ENCODE data around the gene IQCK.
"Not testable (repeated sequence)": the region's sequence is repeated elsewhere in the genome, so short reads cannot be mapped to it uniquely, and the experiment has no call there.

IQCK gene

DNA sequence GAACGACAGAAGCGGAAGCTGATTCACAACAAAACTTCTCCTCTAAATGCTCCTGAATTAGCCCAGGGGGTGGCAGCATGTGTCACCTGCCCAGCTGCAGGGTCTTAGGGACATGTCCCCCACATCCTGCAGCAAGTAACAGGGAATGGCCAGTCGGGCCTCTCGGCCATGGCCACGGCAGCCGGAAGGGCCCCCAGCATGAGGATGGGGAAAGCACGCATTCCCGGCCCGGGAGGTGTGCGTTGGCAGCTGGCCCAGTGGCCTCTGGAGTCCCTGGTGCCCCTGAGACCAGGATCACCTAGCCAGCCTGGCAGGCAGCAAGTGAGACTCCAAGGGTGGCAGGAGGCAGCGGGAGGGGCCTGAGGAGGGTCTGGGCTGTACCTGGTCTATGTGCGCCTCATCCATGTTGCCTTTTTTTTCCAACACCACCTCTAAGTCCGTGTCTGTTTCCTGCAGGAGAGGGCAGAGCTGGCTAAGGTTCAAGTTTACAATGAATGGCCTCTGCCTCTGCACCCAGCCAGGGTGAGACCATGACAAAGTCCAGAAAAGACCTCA is 7.0 kb upstream of the IQCK start:
- Histone ChIP-seq H3K27ac (ENCODE audit: low read length) (no peak overlapping the region), H3K4me1 (ENCODE audit: insufficient read depth, low read length) (peaks cover 39% of the 10 kb centered on the region), H3K9ac (ENCODE audit: low read depth, low read length) (no peak overlapping the region), H3K36me3 (ENCODE audit: insufficient read depth, low read depth, low read length) (peaks cover 92% of the 10 kb centered on the region), H3K9me3 (ENCODE audit: insufficient read depth, low read depth, low read length) (no peaks in the 10 kb centered on the region), H3K27me3 (ENCODE audit: insufficient read depth, low read length) (no peaks in the 10 kb centered on the region), H3K4me3 (ENCODE audit: low read length) (no peak overlapping the region)

DNA sequence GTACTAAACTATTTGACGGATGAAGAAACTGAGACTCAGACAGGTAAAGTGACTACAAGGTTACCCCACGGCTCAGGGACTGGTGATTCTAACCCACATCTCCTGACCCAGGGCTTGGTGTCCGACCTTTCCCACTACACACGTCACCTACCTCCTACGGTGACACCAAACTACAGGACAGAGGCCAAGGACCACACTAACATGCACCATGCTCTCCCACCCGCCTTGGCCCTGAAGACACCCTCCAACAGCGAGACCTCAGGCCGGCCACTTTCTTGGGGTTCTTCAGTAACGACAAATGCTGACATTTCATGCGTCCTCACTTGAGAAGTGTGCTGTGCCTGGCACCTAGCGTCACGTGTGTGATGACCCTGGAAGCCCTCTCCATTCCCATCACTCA is 6.4 kb upstream of the IQCK start:
- Histone ChIP-seq H3K9me3 (ENCODE audit: insufficient read depth, low read depth, low read length) (no peaks in the 10 kb centered on the region), H3K9ac (ENCODE audit: low read depth, low read length) (no peak overlapping the region), H3K36me3 (ENCODE audit: insufficient read depth, low read depth, low read length) (peaks cover 91% of the 10 kb centered on the region), H3K4me3 (ENCODE audit: low read length) (no peak overlapping the region), H3K4me1 (ENCODE audit: insufficient read depth, low read length) (peaks cover 45% of the 10 kb centered on the region), H3K27me3 (ENCODE audit: insufficient read depth, low read length) (no peaks in the 10 kb centered on the region), H3K27ac (ENCODE audit: low read length) (no peak overlapping the region)

DNA sequence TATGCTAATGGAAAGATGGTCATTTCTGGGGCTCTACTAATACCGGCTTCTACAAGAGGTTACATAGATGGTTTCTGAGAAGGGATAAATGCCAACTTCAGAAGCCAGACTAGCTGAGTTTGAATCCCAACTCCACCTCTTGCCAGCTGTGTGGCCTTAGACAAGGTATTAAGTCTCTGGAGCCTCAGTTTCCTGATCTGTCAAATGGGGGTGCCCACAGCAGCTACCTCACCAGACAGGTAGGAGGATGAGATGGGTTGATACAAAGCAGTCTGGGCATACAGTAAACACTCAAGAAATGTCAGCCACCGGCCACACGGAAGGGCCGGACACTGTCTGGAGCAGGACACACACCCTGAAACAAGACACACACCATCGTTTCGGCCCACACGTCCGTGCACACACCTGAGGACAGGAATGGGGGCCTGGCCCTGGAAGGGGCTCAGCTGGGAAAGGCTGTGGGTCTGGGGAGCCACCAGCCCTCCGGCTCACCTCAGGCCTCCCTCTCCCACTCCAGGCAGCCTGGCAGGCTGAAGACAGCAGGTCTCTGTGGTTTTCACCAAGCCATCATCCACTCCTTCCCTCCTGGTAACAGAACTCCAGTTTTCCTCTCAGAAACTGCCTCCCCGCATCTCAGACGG is 5.5 kb upstream of the IQCK start:
- Histone ChIP-seq H3K27ac (ENCODE audit: low read length) (no peak overlapping the region), H3K9me3 (ENCODE audit: insufficient read depth, low read depth, low read length) (no peaks in the 10 kb centered on the region), H3K27me3 (ENCODE audit: insufficient read depth, low read length) (no peaks in the 10 kb centered on the region), H3K4me1 (ENCODE audit: insufficient read depth, low read length) (peaks cover 45% of the 10 kb centered on the region), H3K36me3 (ENCODE audit: insufficient read depth, low read depth, low read length) (peaks cover 83% of the 10 kb centered on the region), H3K9ac (ENCODE audit: low read depth, low read length) (no peak overlapping the region), H3K4me3 (ENCODE audit: low read length) (no peak overlapping the region)

DNA sequence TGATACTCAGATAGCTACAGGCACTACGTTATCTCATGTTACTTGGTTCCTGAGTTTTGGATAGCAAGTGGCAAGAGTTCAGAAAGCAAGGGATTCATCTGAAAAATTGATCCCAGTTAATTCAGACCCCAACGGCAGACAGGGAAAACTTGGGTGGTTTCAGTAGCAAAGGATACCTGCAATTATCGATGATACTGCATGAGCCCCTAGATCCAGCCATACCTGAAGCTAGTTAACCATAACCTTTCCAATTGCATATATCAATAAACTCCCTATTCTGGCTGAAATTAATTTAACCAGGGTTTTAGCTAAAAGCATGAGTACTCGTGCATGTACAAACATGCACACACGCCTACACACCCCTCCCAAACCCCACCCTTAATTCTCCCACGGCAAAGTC is 4.4 kb upstream of the IQCK start:
- H3K36me3 ChIP-seq (ENCODE audit: insufficient read depth, low read depth, low read length) = peaks cover 74% of the 10 kb centered on the region
- no peaks in the 10 kb centered on the region for H3K27me3 ChIP-seq (ENCODE audit: insufficient read depth, low read length)
- peaks cover 41% of the 10 kb centered on the region for H3K4me1 ChIP-seq (ENCODE audit: insufficient read depth, low read length)
- no peak overlapping the region for H3K27ac ChIP-seq (ENCODE audit: low read length)
- H3K4me3 ChIP-seq (ENCODE audit: low read length) = no peak overlapping the region
- no peaks in the 10 kb centered on the region for H3K9me3 ChIP-seq (ENCODE audit: insufficient read depth, low read depth, low read length)
- H3K9ac ChIP-seq (ENCODE audit: low read depth, low read length) = no peak overlapping the region

DNA sequence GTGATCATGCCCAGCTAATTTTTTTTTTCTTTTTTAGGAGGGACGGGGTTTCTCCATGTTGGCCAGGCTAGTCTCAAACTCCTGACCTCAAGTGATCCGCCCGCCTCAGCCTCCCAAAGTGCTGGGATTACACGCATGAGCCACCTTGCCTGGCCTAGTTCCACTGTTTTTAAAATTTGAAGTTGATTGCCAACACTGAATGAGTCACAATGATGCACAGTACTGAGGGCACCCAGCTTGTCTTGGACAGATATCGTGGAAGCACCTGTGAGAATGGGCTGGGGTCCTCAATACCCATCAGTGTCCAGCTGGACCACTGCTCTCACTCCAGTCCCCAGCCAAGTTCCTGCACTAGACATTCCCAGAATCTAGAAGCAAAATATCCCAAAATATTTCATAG is 2.5 kb upstream of the IQCK start:
- H3K27ac ChIP-seq (ENCODE audit: low read length) = no peak overlapping the region

DNA sequence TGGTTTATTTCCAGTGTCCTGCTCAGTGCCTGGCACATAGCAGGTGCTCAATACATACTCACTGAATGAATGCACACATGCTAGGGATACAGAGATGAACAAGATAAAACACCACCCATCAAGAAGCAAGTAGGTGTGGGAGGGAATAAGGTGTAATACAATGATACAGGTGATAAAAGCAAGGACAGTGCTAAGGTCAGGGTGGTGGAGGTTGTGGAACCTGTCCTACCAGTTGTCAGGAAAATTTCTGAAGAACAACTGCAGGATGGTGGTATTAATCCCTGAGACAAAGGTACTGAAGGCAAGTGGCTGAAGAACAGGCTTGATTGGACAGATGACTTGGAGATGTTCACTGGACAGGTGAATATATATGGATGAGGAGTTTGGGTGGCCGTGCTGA is 1.9 kb upstream of the IQCK start:
- H3K4me1 ChIP-seq (ENCODE audit: insufficient read depth, low read length) = peaks cover 26% of the 10 kb centered on the region
- peak overlapping the region; percentile 92 for H3K4me3 ChIP-seq (ENCODE audit: low read length)
- H3K36me3 ChIP-seq (ENCODE audit: insufficient read depth, low read depth, low read length) = peaks cover 51% of the 10 kb centered on the region
- H3K9ac ChIP-seq (ENCODE audit: low read depth, low read length) = peak overlapping the region; percentile 92; the same call in 1 of the 2 replicates
- H3K9me3 ChIP-seq (ENCODE audit: insufficient read depth, low read depth, low read length) = no peaks in the 10 kb centered on the region
- H3K27ac ChIP-seq (ENCODE audit: low read length) = no peak overlapping the region
- no peaks in the 10 kb centered on the region for H3K27me3 ChIP-seq (ENCODE audit: insufficient read depth, low read length)

More for the DNA sequence above, 2.5 kb upstream of the IQCK start:
- Histone ChIP-seq H3K36me3 (ENCODE audit: insufficient read depth, low read depth, low read length) (peaks cover 56% of the 10 kb centered on the region), H3K9ac (ENCODE audit: low read depth, low read length) (no peak overlapping the region), H3K4me1 (ENCODE audit: insufficient read depth, low read length) (peaks cover 32% of the 10 kb centered on the region), H3K27me3 (ENCODE audit: insufficient read depth, low read length) (no peaks in the 10 kb centered on the region), H3K4me3 (ENCODE audit: low read length) (no peak overlapping the region; the same call in 1 of the 2 replicates), H3K9me3 (ENCODE audit: insufficient read depth, low read depth, low read length) (no peaks in the 10 kb centered on the region)

DNA sequence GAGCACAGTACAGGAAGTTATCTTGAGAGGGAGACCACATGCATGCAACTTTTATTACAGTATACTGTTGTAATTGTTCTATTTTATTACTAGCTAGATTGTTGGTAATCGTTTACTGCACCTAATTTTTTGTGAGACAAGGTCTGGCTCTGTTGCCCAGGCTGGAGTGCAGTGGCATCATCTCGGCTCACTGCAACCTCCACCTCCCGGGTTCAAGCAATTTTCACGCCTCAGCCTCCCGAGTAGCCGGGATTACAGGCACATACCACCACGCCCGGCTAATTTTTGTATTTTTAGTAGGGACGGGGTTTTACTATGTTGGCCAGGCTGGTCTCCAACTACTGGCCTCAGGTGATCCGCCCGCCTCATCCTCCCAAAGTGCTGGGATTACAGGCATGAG is 1.3 kb upstream of the IQCK start:
- peaks cover 21% of the 10 kb centered on the region for H3K4me1 ChIP-seq (ENCODE audit: insufficient read depth, low read length)
- peaks cover 45% of the 10 kb centered on the region for H3K36me3 ChIP-seq (ENCODE audit: insufficient read depth, low read depth, low read length)
- H3K9ac ChIP-seq (ENCODE audit: low read depth, low read length) = peak overlapping the region; percentile 92; the same call in 1 of the 2 replicates
- H3K4me3 ChIP-seq (ENCODE audit: low read length) = peak overlapping the region; percentile 92
- H3K9me3 ChIP-seq (ENCODE audit: insufficient read depth, low read depth, low read length); H3K27ac ChIP-seq (ENCODE audit: low read length); H3K27me3 ChIP-seq (ENCODE audit: insufficient read depth, low read length): not testable (repeated sequence)

DNA sequence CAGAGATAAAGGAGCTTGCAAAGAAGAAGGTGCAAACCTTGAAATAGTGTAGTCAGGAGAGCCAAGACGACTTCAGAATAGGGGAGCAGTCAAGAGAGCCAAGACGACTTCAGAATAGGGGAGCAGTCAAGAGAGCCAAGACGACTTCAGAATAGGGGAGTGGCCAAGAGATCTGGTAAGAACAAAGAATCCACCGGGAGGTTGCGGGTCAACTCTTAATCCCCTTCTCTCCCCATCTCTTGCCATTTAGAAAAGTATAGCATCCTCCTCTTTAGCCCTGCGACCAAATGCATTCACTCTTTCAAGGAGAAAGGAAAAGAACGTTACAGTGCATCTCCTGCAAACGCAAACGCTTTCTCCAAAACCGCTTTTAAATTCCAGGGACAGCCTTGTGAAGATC is 757 bp upstream of the IQCK start:
- Histone ChIP-seq H3K4me1 (ENCODE audit: insufficient read depth, low read length) (peaks cover 15% of the 10 kb centered on the region), H3K4me3 (ENCODE audit: low read length) (peak overlapping the region; percentile 92), H3K9ac (ENCODE audit: low read depth, low read length) (peak overlapping the region; percentile 92), H3K27me3 (ENCODE audit: insufficient read depth, low read length) (no peaks in the 10 kb centered on the region), H3K9me3 (ENCODE audit: insufficient read depth, low read depth, low read length) (no peaks in the 10 kb centered on the region), H3K27ac (ENCODE audit: low read length) (peak overlapping the region; percentile 90), H3K36me3 (ENCODE audit: insufficient read depth, low read depth, low read length) (peaks cover 39% of the 10 kb centered on the region)

DNA sequence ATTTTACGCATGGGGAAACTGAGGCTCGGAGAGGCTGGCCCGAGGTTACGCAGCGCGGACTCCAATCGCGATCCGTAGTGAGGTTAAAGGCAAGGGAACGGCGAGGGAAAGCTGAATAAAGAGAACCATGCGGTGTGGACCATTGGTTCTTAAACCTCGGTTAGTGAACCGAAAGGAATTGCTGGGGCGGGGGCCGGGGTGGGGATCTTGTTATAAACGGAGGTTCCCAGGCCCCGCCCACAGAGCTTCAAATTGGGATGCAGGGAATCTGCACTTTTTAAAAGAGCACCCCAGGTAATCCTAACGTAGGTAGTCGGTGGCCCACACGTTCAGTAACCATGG is 524 bp downstream of the IQCK start:
- peaks cover 15% of the 10 kb centered on the region for H3K4me1 ChIP-seq (ENCODE audit: insufficient read depth, low read length)
- H3K27ac ChIP-seq (ENCODE audit: low read length) = no peak overlapping the region
- no peaks in the 10 kb centered on the region for H3K9me3 ChIP-seq (ENCODE audit: insufficient read depth, low read depth, low read length)
- H3K4me3 ChIP-seq (ENCODE audit: low read length) = peak overlapping the region; percentile 92
- H3K9ac ChIP-seq (ENCODE audit: low read depth, low read length) = peak overlapping the region; percentile 92; the same call in 1 of the 2 replicates
- no peaks in the 10 kb centered on the region for H3K27me3 ChIP-seq (ENCODE audit: insufficient read depth, low read length)
- H3K36me3 ChIP-seq (ENCODE audit: insufficient read depth, low read depth, low read length) = peaks cover 28% of the 10 kb centered on the region

DNA sequence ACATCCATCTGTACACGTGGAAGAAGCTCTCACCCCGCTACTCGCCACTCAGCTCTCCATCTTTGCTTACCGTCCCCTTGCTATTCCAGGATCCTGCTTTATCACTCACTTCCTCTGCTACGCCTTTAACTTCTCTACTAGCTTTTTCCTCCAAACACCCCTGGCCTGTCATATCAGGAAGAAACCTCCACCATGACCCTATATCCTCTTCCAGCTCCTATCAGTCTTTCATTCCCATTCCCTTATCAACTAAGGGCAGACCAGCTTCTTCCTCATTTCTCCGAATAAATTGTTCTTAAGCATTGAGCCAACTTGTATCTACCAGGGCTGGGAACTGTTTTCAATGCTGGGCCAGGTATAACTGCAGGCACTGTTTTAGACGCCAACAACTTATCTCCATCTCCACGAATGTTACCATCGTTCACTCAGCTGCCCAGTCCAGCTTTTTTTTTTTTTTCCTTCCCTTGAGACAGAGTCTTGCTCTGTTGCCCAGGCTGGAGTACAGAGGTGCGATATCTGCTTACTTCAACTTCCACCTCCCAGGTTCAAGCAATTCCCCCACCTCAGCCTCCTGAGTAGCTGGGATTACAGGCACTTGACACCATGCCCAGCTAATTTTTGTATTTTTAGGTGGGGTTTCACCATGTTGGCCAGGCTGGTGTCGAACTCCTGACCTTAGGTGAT is 4.3 kb downstream of the IQCK start:
- Histone ChIP-seq H3K4me1 (ENCODE audit: insufficient read depth, low read length) (peaks cover 5% of the 10 kb centered on the region; the same call in 1 of the 2 replicates), H3K27ac (ENCODE audit: low read length) (no peak overlapping the region), H3K36me3 (ENCODE audit: insufficient read depth, low read depth, low read length) (no peaks in the 10 kb centered on the region), H3K9me3 (ENCODE audit: insufficient read depth, low read depth, low read length) (no peaks in the 10 kb centered on the region), H3K9ac (ENCODE audit: low read depth, low read length) (no peak overlapping the region), H3K4me3 (ENCODE audit: low read length) (no peak overlapping the region), H3K27me3 (ENCODE audit: insufficient read depth, low read length) (no peaks in the 10 kb centered on the region)

DNA sequence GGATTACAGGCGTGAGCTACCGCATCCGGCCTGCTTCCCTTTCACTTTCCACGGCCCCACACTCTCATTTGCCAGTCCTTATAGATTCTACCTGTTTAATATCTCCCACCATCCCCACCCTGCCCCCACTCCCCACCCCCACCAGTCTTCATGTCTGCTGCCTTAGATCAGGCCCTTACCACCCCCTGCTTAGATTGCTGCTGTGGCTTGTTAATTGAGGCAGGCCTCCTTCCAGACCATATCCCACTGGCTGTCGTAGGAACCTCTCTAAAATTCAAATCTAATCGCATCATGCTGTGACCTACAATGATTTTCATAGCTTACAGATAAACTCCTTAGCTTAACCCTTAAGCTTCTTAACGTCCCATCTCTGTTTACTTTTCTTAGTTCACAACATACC is 4.9 kb downstream of the IQCK start:
- H3K9me3 ChIP-seq (ENCODE audit: insufficient read depth, low read depth, low read length) = no peaks in the 10 kb centered on the region
- peaks cover 5% of the 10 kb centered on the region; the same call in 1 of the 2 replicates for H3K4me1 ChIP-seq (ENCODE audit: insufficient read depth, low read length)
- no peak overlapping the region for H3K27ac ChIP-seq (ENCODE audit: low read length)

DNA sequence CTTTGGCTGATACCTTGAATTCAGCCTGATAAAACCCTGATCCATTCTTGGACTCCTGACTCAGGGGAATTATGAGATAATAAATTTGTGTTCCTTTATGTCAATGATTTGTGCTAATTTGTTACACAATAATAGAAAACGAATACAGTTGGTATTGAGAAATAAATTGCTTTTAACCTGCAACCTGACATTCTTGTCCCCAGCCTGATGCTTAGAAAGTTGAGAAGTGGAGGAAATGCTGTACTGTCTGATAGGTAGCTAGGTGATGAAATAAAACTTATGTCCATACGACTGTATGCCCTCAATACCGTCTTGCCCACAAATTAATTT is 10.5 kb downstream of the IQCK start:
- Histone ChIP-seq H3K9me3 (ENCODE audit: insufficient read depth, low read depth, low read length) (no peaks in the 10 kb centered on the region), H3K4me3 (ENCODE audit: low read length) (no peak overlapping the region), H3K27ac (ENCODE audit: low read length) (no peak overlapping the region), H3K4me1 (ENCODE audit: insufficient read depth, low read length) (no peaks in the 10 kb centered on the region), H3K27me3 (ENCODE audit: insufficient read depth, low read length) (no peaks in the 10 kb centered on the region), H3K9ac (ENCODE audit: low read depth, low read length) (no peak overlapping the region), H3K36me3 (ENCODE audit: insufficient read depth, low read depth, low read length) (peaks cover 7% of the 10 kb centered on the region; the same call in 1 of the 2 replicates)

More for the DNA sequence above, 4.9 kb downstream of the IQCK start:
- no peaks in the 10 kb centered on the region for H3K27me3 ChIP-seq (ENCODE audit: insufficient read depth, low read length)
- H3K9ac ChIP-seq (ENCODE audit: low read depth, low read length) = no peak overlapping the region
- no peak overlapping the region for H3K4me3 ChIP-seq (ENCODE audit: low read length)
- no peaks in the 10 kb centered on the region for H3K36me3 ChIP-seq (ENCODE audit: insufficient read depth, low read depth, low read length)
